Naive thymus-derived CD4-positive, alpha-beta T cell (primary cell): ENCODE results near the gene MRPL18. TPM values are rescaled to one million over a fixed set of nuclear protein-coding genes. Genes with fewer than 3 reads are reported as not detected.

ENCODE experiments used
- ATAC-seq: fragments of 150-1000 bp; cut with Tn5 transposase; 2 replicates; pipeline ENCODE4 v1.10.0; 2021; ENCODE audit warnings: mild to moderate bottlenecking, moderate library complexity
- CTCF ChIA-PET: fragments of 350-600 bp; sonication (Branson Sonifier 250); formaldehyde crosslinking; loops from one replicate; lab custom pipeline; 2021; ENCODE audit warnings: antibody characterized with exemption; lab: Charles Lee
- POLR2A ChIA-PET: fragments of 350-600 bp; sonication (Branson Sonifier 250); formaldehyde crosslinking; loops from one replicate; lab custom pipeline; 2021; ENCODE audit warnings: antibody characterized with exemption, inconsistent platforms; lab: Charles Lee
- DNase-seq, 9 donors: peaks; one replicate each; pipeline versions ENCODE4 v3.0.0 to v3.0.0-alpha.2; 2020 to 2022; ENCODE audit warnings: mixed read lengths in 1 of 9
- H3K27ac ChIP-seq: one replicate; pipeline ENCODE4 v1.7.0; 2013; ENCODE audit warnings: mild to moderate bottlenecking, low read depth, low read length, moderate library complexity
- H3K27me3 ChIP-seq, 2 donors: one replicate each; pipeline ENCODE4 v1.7.0; 2013; ENCODE audit warnings: low read length in 2 of 2, mild to moderate bottlenecking in 2 of 2, moderate library complexity in 2 of 2; ENCODE audit not compliant: control insufficient read depth in 2 of 2, insufficient read depth in 2 of 2
- H3K36me3 ChIP-seq, 3 experiments: 1 replicate in 2 of 3; 2 replicates in 1 of 3; pipeline ENCODE4 v1.7.0; 2013; ENCODE audit warnings: low read length in 3 of 3, mild to moderate bottlenecking in 3 of 3, moderate library complexity in 1 of 3; ENCODE audit not compliant: insufficient read depth in 3 of 3, control insufficient read depth in 2 of 3
- H3K4me1 ChIP-seq, 2 donors: one replicate each; pipeline ENCODE4 v1.7.0; 2013; ENCODE audit warnings: low read length in 2 of 2, mild to moderate bottlenecking in 2 of 2, moderate library complexity in 1 of 2; ENCODE audit not compliant: control insufficient read depth in 2 of 2, insufficient read depth in 2 of 2
- H3K4me3 ChIP-seq: 2 replicates; pipeline ENCODE4 v1.7.0; 2013; ENCODE audit warnings: mild to moderate bottlenecking, low read length
- H3K9me3 ChIP-seq, 3 experiments: 1 replicate in 2 of 3; 2 replicates in 1 of 3; pipeline ENCODE4 v1.7.0; 2013; ENCODE audit warnings: low read length in 3 of 3; ENCODE audit not compliant: control insufficient read depth in 2 of 3
- H3K27ac Mint-ChIP-seq, 9 donors: one replicate each; pipeline ENCODE4 v1.8.0; 2020 to 2022; ENCODE audit warnings: mixed read lengths in 9 of 9, mild to moderate bottlenecking in 8 of 9, moderate library complexity in 5 of 9, inconsistent platforms in 2 of 9
- H3K27me3 Mint-ChIP-seq, 5 donors: one replicate each; pipeline ENCODE4 v1.8.0; 2021 to 2022; ENCODE audit warnings: mixed read lengths in 5 of 5, mild to moderate bottlenecking in 1 of 5
- H3K36me3 Mint-ChIP-seq, 5 donors: one replicate each; pipeline ENCODE4 v1.8.0; 2020 to 2022; ENCODE audit warnings: mixed read lengths in 5 of 5, mild to moderate bottlenecking in 3 of 5, inconsistent platforms in 1 of 5
- H3K4me1 Mint-ChIP-seq, 7 donors: one replicate each; pipeline ENCODE4 v1.8.0; 2020 to 2022; ENCODE audit warnings: mixed read lengths in 7 of 7, mild to moderate bottlenecking in 3 of 7, inconsistent platforms in 1 of 7
- H3K4me3 Mint-ChIP-seq, 10 donors: one replicate each; pipeline ENCODE4 v1.8.0; 2020 to 2022; ENCODE audit warnings: mild to moderate bottlenecking in 10 of 10, mixed read lengths in 10 of 10, moderate library complexity in 6 of 10, inconsistent platforms in 2 of 10
- H3K9me3 Mint-ChIP-seq, 11 donors: one replicate each; pipeline ENCODE4 v1.8.0; 2020 to 2022; ENCODE audit warnings: mixed read lengths in 11 of 11, mild to moderate bottlenecking in 4 of 11, inconsistent platforms in 1 of 11, moderate library complexity in 1 of 11
- intact Hi-C, 2 donors: fragments of 100-400 bp; cut with micrococcal nuclease; formaldehyde crosslinking; loops; one replicate each; pipeline ENCODE4 v1.15.1; 2023
- polyA plus RNA-seq, 2 donors: library from polyadenylated mRNA; unstranded; fragments of 300-500 nt; fragmentation: Illumina TruSeq; gene quantifications; one replicate each; pipeline ENCODE4 v1.2.3, GENCODE V29; 2021
- total RNA-seq, 6 experiments: library from RNA in 5 of 6; stranded (reverse) in 5 of 6; gene quantifications; 1 replicate in 5 of 6; 2 replicates in 1 of 6; pipeline ENCODE4 v1.2.3 and lab custom pipeline; 2021 to 2026

The MRPL18 gene
- total and polyA plus RNA-seq, 7 experiments from 2014 or later = 18.8 to 122 (median 39.8) TPM

DNA sequence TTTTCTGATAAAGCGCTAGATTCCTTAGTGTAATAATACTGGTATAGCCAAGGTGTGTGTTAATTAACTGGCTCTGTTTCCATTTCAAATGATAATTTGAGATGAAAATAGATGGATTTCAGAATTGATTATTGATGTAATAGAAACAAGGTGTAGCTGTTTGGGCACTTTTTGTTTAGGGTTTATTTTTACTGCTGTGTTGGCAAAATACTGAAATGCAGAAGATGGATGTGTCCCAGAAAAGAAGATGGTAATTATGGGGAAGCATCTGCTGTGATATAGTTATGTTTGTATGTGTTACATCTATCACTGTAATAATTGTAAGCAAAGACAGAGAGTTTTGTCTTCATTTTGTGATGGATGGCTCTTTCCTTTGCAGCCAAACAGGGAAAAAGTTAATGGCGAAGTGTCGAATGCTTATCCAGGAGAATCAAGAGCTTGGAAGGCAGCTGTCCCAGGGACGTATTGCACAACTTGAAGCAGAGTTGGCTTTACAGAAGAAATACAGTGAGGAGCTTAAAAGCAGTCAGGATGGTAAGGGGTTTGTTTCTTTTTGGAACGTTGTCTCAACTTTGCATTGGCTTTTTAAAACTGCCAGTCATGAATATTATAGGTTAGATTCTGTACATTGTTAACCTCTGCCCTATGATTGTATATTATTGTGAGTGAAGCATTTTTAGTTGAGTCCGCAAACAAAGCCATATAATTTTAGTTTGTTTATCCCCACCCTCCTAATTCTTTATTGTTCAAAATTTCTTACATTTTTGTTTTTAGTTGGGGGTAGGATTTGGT is 37.0 kb upstream of the MRPL18 start:
- peaks cover 0 to 19% (median 6%) of the 10 kb centered on the region in 7 donors for H3K4me1 Mint-ChIP-seq
- POLR2A ChIA-PET = interaction anchor here (1.5 kb wide), 1 partner anchor 16 kb away, joined by 4 read pairs; no protein-coding TSS in a partner anchor
- CTCF ChIA-PET = no interaction called here
- Histone ChIP-seq H3K27me3 (no peaks in the 10 kb centered on the region), H3K9me3 (no peaks in the 10 kb centered on the region), H3K4me3 (no peak overlapping the region), H3K36me3 (peaks cover 10 to 61% (median 44%) of the 10 kb centered on the region in 3 experiments), H3K4me1 (no peaks in the 10 kb centered on the region), H3K27ac (no peak overlapping the region)
- H3K36me3 Mint-ChIP-seq = peaks cover under 1 to 43% (median 29%) of the 10 kb centered on the region in 5 donors
- no peaks in the 10 kb centered on the region for H3K9me3 Mint-ChIP-seq
- no peak overlapping the region for H3K4me3 Mint-ChIP-seq
- ATAC-seq (no peak), DNase-seq (no peak)
- peak overlapping the region in 4 of 9 donors; percentile 6 to 25 (median 17) for H3K27ac Mint-ChIP-seq
- H3K27me3 Mint-ChIP-seq = no peaks in the 10 kb centered on the region
- intact Hi-C loops = no loop called here

- intact Hi-C loops = no loop called here
- no peaks in the 10 kb centered on the region for H3K4me1 ChIP-seq
- ATAC-seq (no peak), DNase-seq (no peak)
- Mint-ChIP-seq H3K4me1 (peaks cover 0 to 22% (median 6%) of the 10 kb centered on the region in 7 donors), H3K27me3 (no peaks in the 10 kb centered on the region), H3K9me3 (no peaks in the 10 kb centered on the region), H3K4me3 (no peak overlapping the region), H3K36me3 (peaks cover 4 to 38% (median 31%) of the 10 kb centered on the region in 5 donors), H3K27ac (peak overlapping the region in 1 of 9 donors; percentile 63)
- H3K27me3 ChIP-seq = no peaks in the 10 kb centered on the region
- no peaks in the 10 kb centered on the region for H3K9me3 ChIP-seq
- no peak overlapping the region for H3K4me3 ChIP-seq
- CTCF ChIA-PET = interaction anchor here (0.6 to 1.1 kb wide), 3 partner anchors 12 to 75 kb away, joined by 3 read pairs; no protein-coding TSS in a partner anchor
- POLR2A ChIA-PET = no interaction called here
- H3K27ac ChIP-seq = no peak overlapping the region
- peaks cover 9 to 56% (median 39%) of the 10 kb centered on the region in 3 experiments for H3K36me3 ChIP-seq
Measured at GRCh38 chr6:159754401-159754800, 35.9 kb upstream of the MRPL18 start.

GRCh38 chr6:159754959-159755914 is 35.0 kb upstream of the MRPL18 start:
- Mint-ChIP-seq H3K9me3 (no peaks in the 10 kb centered on the region), H3K27me3 (no peaks in the 10 kb centered on the region), H3K27ac (peak overlapping the region in 6 of 9 donors; percentile 23 to 59 (median 42)), H3K4me1 (peaks cover 4 to 27% (median 11%) of the 10 kb centered on the region in 7 donors), H3K4me3 (peak overlapping the region in 1 of 10 donors; percentile 12), H3K36me3 (peaks cover 4 to 33% (median 31%) of the 10 kb centered on the region in 5 donors)
- ATAC-seq (no peak), DNase-seq (no peak)
- intact Hi-C loops = no loop called here
- H3K4me3 ChIP-seq = no peak overlapping the region
- ChIA-PET CTCF (interaction anchor here (0.6 to 1.1 kb wide), 3 partner anchors 13 to 74 kb away, joined by 3 read pairs; no protein-coding TSS in a partner anchor), POLR2A (interaction anchor here (0.7 to 1.2 kb wide), 2 partner anchors 9 to 27 kb away, joined by 3 to 4 read pairs; no protein-coding TSS in a partner anchor)
- H3K36me3 ChIP-seq = peaks cover 9 to 51% (median 32%) of the 10 kb centered on the region in 3 experiments
- H3K9me3 ChIP-seq = no peaks in the 10 kb centered on the region
- H3K4me1 ChIP-seq = no peaks in the 10 kb centered on the region
- no peaks in the 10 kb centered on the region for H3K27me3 ChIP-seq
- no peak overlapping the region for H3K27ac ChIP-seq

GRCh38 chr6:159756508-159756907 is 33.8 kb upstream of the MRPL18 start:
- no peaks in the 10 kb centered on the region for H3K9me3 Mint-ChIP-seq
- H3K27ac Mint-ChIP-seq = peak overlapping the region in 2 of 9 donors; percentile 26 to 51
- peaks cover 10 to 37% (median 22%) of the 10 kb centered on the region in 7 donors for H3K4me1 Mint-ChIP-seq
- intact Hi-C loops = no loop called here
- Histone ChIP-seq H3K27ac (no peak overlapping the region), H3K4me3 (no peak overlapping the region), H3K36me3 (peaks cover 9 to 46% (median 28%) of the 10 kb centered on the region in 3 experiments), H3K4me1 (peaks cover 0 to 6% of the 10 kb centered on the region in 2 donors), H3K9me3 (no peaks in the 10 kb centered on the region), H3K27me3 (no peaks in the 10 kb centered on the region)
- no peak overlapping the region for H3K4me3 Mint-ChIP-seq
- peaks cover 4 to 34% (median 31%) of the 10 kb centered on the region in 5 donors for H3K36me3 Mint-ChIP-seq
- no peak for ATAC-seq
- no peak for DNase-seq
- ChIA-PET POLR2A (interaction anchor here (1.2 kb wide), 1 partner anchor 28 kb away, joined by 3 read pairs; no protein-coding TSS in a partner anchor), CTCF (interaction anchor here (0.6 kb wide), 2 partner anchors 16 to 34 kb away, joined by 3 read pairs; partner anchors contain the start of gene MRPL18)
- H3K27me3 Mint-ChIP-seq = no peaks in the 10 kb centered on the region

GRCh38 chr6:159758031-159759001 is 32.0 kb upstream of the MRPL18 start:
- Mint-ChIP-seq H3K36me3 (peaks cover 4 to 31% (median 28%) of the 10 kb centered on the region in 5 donors), H3K4me1 (peaks cover 16 to 44% (median 30%) of the 10 kb centered on the region in 7 donors), H3K27me3 (no peaks in the 10 kb centered on the region), H3K9me3 (no peaks in the 10 kb centered on the region), H3K27ac (peak overlapping the region in 7 of 9 donors; percentile 27 to 76 (median 54)), H3K4me3 (peak overlapping the region in 1 of 10 donors; percentile 29)
- Histone ChIP-seq H3K27me3 (no peaks in the 10 kb centered on the region), H3K4me1 (peaks cover 6 to 15% of the 10 kb centered on the region in 2 donors), H3K4me3 (no peak overlapping the region), H3K36me3 (peaks cover 4 to 45% (median 16%) of the 10 kb centered on the region in 3 experiments), H3K27ac (peak overlapping the region; percentile 4), H3K9me3 (no peaks in the 10 kb centered on the region)
- ChIA-PET POLR2A (interaction anchor here (0.6 kb wide), 1 partner anchor 78 kb away, joined by 3 read pairs; no protein-coding TSS in a partner anchor), CTCF (no interaction called here)
- DNase-seq = no peak
- intact Hi-C loops = loop anchor here in 1 of 2 donors (2.0 kb wide), 1 partner anchor 18 kb away; no protein-coding TSS in a partner anchor
- ATAC-seq = no peak
